GM19328 (cell line): Measurements from ENCODE around the gene SLC7A4.
"Not testable (repeated sequence)": the region's sequence is repeated elsewhere in the genome, so short reads cannot be mapped to it uniquely, and the experiment has no call there.

ENCODE experiments used
- ATAC-seq: cut with Tn5 transposase; IDR thresholded peaks from one replicate; pipeline ENCODE4 v1.9.1; 2021; ENCODE audit warnings: mild to moderate bottlenecking, moderate library complexity; ENCODE audit not compliant: unreplicated experiment

The SLC7A4 gene

GRCh38 chr22:21022955-21023614 is 9.3 kb downstream of the SLC7A4 start:
- ATAC-seq, result no peak

GRCh38 chr22:21022507-21022906 is 9.9 kb downstream of the SLC7A4 start:
- no peak for ATAC-seq

- no peak for ATAC-seq
Measured at GRCh38 chr22:21020802-21021429, 11.4 kb downstream of the SLC7A4 start.

GRCh38 chr22:21018314-21018713 is 14.0 kb downstream of the SLC7A4 start:
- no peak for ATAC-seq

GRCh38 chr22:21016644-21017420 is 15.5 kb downstream of the SLC7A4 start:
- no peak for ATAC-seq

- no peak for ATAC-seq
Measured at GRCh38 chr22:21015466-21016006, 16.8 kb downstream of the SLC7A4 start.

- no peak for ATAC-seq
Measured at GRCh38 chr22:21014726-21015465, 17.5 kb downstream of the SLC7A4 start, which contains the start of gene P2RX6. Gene P2RX6, plus strand, starts transcription at chr22:21015165. Its CDS starts 10 bp downstream, at chr22:21015175.

- peak; percentile 79 for ATAC-seq
Measured at GRCh38 chr22:21014202-21014725, 18.1 kb downstream of the SLC7A4 start.

GRCh38 chr22:21013657-21014201 is 18.6 kb downstream of the SLC7A4 start:
- no peak for ATAC-seq

- no peak for ATAC-seq
Measured at GRCh38 chr22:21012446-21013407, 19.6 kb downstream of the SLC7A4 start.

GRCh38 chr22:21010426-21011113 is 21.8 kb downstream of the SLC7A4 start:
- no peak for ATAC-seq

- no peak for ATAC-seq
Measured at GRCh38 chr22:21009638-21010425, 22.5 kb downstream of the SLC7A4 start.

- ATAC-seq, result not testable (repeated sequence)
Measured at GRCh38 chr22:21009208-21009607, 23.2 kb downstream of the SLC7A4 start.

- no peak for ATAC-seq
Measured at GRCh38 chr22:21003782-21004181, 28.6 kb downstream of the SLC7A4 start.

GRCh38 chr22:21001601-21002325 is 30.6 kb downstream of the SLC7A4 start, which contains the start of gene THAP7:
Gene THAP7, minus strand, starts transcription at chr22:21002118. Its CDS starts 207 bp downstream, at chr22:21001911.
- peak; percentile 78 for ATAC-seq

- ATAC-seq, result peak; percentile 4
Measured at GRCh38 chr22:21000987-21001600, 31.3 kb downstream of the SLC7A4 start.
